GM21723 (cell line): Measurements from ENCODE around the gene SNX6.
"Not testable (repeated sequence)": the region's sequence is repeated elsewhere in the genome, so short reads cannot be mapped to it uniquely, and the experiment has no call there.

Source experiments
- ATAC-seq: cut with Tn5 transposase; IDR thresholded peaks from one replicate; pipeline ENCODE4 v1.9.1; 2021; ENCODE audit warnings: mild to moderate bottlenecking, moderate library complexity; ENCODE audit not compliant: unreplicated experiment

SNX6 gene

GRCh38 chr14:34629657-34630529 is at the start of gene SNX6:
Gene SNX6, minus strand, starts transcription at chr14:34630148. Its CDS starts 32 bp downstream, at chr14:34630116.
- peak; percentile 95 for ATAC-seq

- ATAC-seq: no peak
These were observed 48.8 kb upstream of the SNX6 start for GRCh38 chr14:34678735-34679134.

- no peak for ATAC-seq
These were observed 48.4 kb upstream of the SNX6 start for GRCh38 chr14:34678306-34678705.

GRCh38 chr14:34676516-34677211 is 46.7 kb upstream of the SNX6 start:
- no peak for ATAC-seq

- ATAC-seq: no peak
These were observed 43.8 kb upstream of the SNX6 start for GRCh38 chr14:34673702-34674101.

- no peak for ATAC-seq
These were observed 41.8 kb upstream of the SNX6 start for GRCh38 chr14:34671716-34672115.

- ATAC-seq: no peak
These were observed 38.2 kb upstream of the SNX6 start for GRCh38 chr14:34668111-34668510.

- ATAC-seq: no peak
These were observed 37.1 kb upstream of the SNX6 start for GRCh38 chr14:34667007-34667406.

- ATAC-seq: no peak
These were observed 36.0 kb upstream of the SNX6 start for GRCh38 chr14:34665785-34666435.

GRCh38 chr14:34662561-34663088 is 32.7 kb upstream of the SNX6 start:
- ATAC-seq: no peak

- no peak for ATAC-seq
These were observed 30.8 kb upstream of the SNX6 start for GRCh38 chr14:34660796-34661195.

GRCh38 chr14:34655959-34656358 is 26.0 kb upstream of the SNX6 start:
- no peak for ATAC-seq

- ATAC-seq: not testable (repeated sequence)
These were observed 23.1 kb upstream of the SNX6 start for GRCh38 chr14:34653073-34653472.

GRCh38 chr14:34652348-34652747 is 22.4 kb upstream of the SNX6 start:
- not testable (repeated sequence) for ATAC-seq

GRCh38 chr14:34650786-34651584 is 21.0 kb upstream of the SNX6 start:
- no peak for ATAC-seq

GRCh38 chr14:34650006-34650405 is 20.1 kb upstream of the SNX6 start:
- not testable (repeated sequence) for ATAC-seq

- no peak for ATAC-seq
These were observed 19.4 kb upstream of the SNX6 start for GRCh38 chr14:34649344-34649743.

- no peak for ATAC-seq
These were observed 16.8 kb upstream of the SNX6 start for GRCh38 chr14:34646570-34647255.

GRCh38 chr14:34643361-34643760 is 13.4 kb upstream of the SNX6 start:
- ATAC-seq: no peak

- no peak for ATAC-seq
These were observed 12.6 kb upstream of the SNX6 start for GRCh38 chr14:34642595-34642994.
